Thoracic aorta (tissue), 2 donors: Measurements from ENCODE around the gene MYO5A. TPM values are rescaled to one million over a fixed set of nuclear protein-coding genes. Genes with fewer than 3 reads are reported as not detected.

ENCODE experiments used
- ATAC-seq: fragments of 150-250 bp; one replicate; pipeline ENCODE4 v1.8.0; 2017; ENCODE audit warnings: low read depth; ENCODE audit not compliant: insufficient number of reproducible peaks, low FRiP score
- DNase-seq: peaks from one replicate; pipeline ENCODE4 v3.0.0-alpha.2; 2020; ENCODE audit warnings: low spot score
- H3K27ac ChIP-seq, 2 donors: fragments of 200-600 bp; sonication (generic); 1 replicate in 1 of 2; 2 replicates in 1 of 2; pipeline ENCODE4 v1.5.1; 2016; ENCODE audit warnings: mild to moderate bottlenecking in 2 of 2, moderate library complexity in 2 of 2
- H3K27me3 ChIP-seq: fragments of 200-600 bp; sonication (generic); replicated peaks from 2 replicates; pipeline ENCODE4 v1.6.0; 2016; ENCODE audit warnings: mild to moderate bottlenecking; ENCODE audit not compliant: insufficient read depth
- H3K36me3 ChIP-seq: fragments of 200-600 bp; sonication (generic); one replicate; pipeline ENCODE4 v1.5.1; 2016
- H3K4me1 ChIP-seq, 2 donors: fragments of 200-600 bp; sonication (generic); 1 replicate in 1 of 2; 2 replicates in 1 of 2; pipeline versions ENCODE4 v1.5.1 to v1.6.0; 2016; ENCODE audit warnings: low read depth in 2 of 2, mild to moderate bottlenecking in 1 of 2; ENCODE audit not compliant: control insufficient read depth in 1 of 2
- H3K4me3 ChIP-seq: fragments of 200-600 bp; sonication (generic); 2 replicates; pipeline ENCODE4 v1.5.1; 2016; ENCODE audit warnings: mild to moderate bottlenecking
- H3K9me3 ChIP-seq: fragments of 200-600 bp; sonication (generic); 2 replicates; pipeline ENCODE4 v1.5.1; 2016
- CTCF ChIP-seq: fragments of 200-600 bp; sonication (generic); IDR thresholded peaks from one replicate; pipeline ENCODE4 v1.5.1; 2019; ENCODE audit warnings: antibody characterized with exemption
- total RNA-seq, 2 donors: library from RNA; depleted of rRNA; stranded (reverse); fragments of >200 nt; gene quantifications; one replicate each; pipeline versions ENCODE4 v1.1.0 to v1.2.3, GENCODE V29; 2016

MYO5A gene
- total RNA-seq, 2 donors from 2014 or later: 37.6 to 58.8 TPM

- ATAC-seq: no peak
- no peak for DNase-seq
- Histone ChIP-seq H3K27ac (no peak overlapping the region), H3K4me3 (no peak overlapping the region), H3K27me3 (no peaks in the 10 kb centered on the region), H3K4me1 (no peaks in the 10 kb centered on the region), H3K9me3 (no peaks in the 10 kb centered on the region), H3K36me3 (no peaks in the 10 kb centered on the region)
- no peak for TF ChIP-seq CTCF
These were observed 26.1 kb downstream of the MYO5A start for GRCh38 chr15:52502608-52503007.

- no peaks in the 10 kb centered on the region for H3K36me3 ChIP-seq
- DNase-seq: no peak
- no peaks in the 10 kb centered on the region for H3K9me3 ChIP-seq
- H3K4me3 ChIP-seq: no peak overlapping the region
- H3K27me3 ChIP-seq: no peaks in the 10 kb centered on the region
- no peak for TF ChIP-seq CTCF
- no peak overlapping the region for H3K27ac ChIP-seq
- no peak for ATAC-seq
- H3K4me1 ChIP-seq: peaks cover 0 to 3% of the 10 kb centered on the region in 2 donors
These were observed 29.2 kb downstream of the MYO5A start for GRCh38 chr15:52499506-52499905.

- no peak for TF ChIP-seq CTCF
- Histone ChIP-seq H3K9me3 (no peaks in the 10 kb centered on the region), H3K36me3 (no peaks in the 10 kb centered on the region), H3K4me3 (no peak overlapping the region), H3K27ac (no peak overlapping the region), H3K27me3 (no peaks in the 10 kb centered on the region), H3K4me1 (peaks cover 0 to 3% of the 10 kb centered on the region in 2 donors)
- DNase-seq (no peak), ATAC-seq (no peak)
These were observed 30.0 kb downstream of the MYO5A start for GRCh38 chr15:52498706-52499105.

- no peaks in the 10 kb centered on the region for H3K27me3 ChIP-seq
- H3K27ac ChIP-seq: no peak overlapping the region
- ATAC-seq: no peak
- no peaks in the 10 kb centered on the region for H3K9me3 ChIP-seq
- no peak overlapping the region for H3K4me3 ChIP-seq
- no peak for DNase-seq
- no peak for TF ChIP-seq CTCF
- no peaks in the 10 kb centered on the region for H3K36me3 ChIP-seq
- H3K4me1 ChIP-seq: peaks cover 0 to 3% of the 10 kb centered on the region in 2 donors
These were observed 31.8 kb downstream of the MYO5A start for GRCh38 chr15:52496776-52497470.

GRCh38 chr15:52496175-52496574 lies 32.5 kb downstream of the MYO5A start:
- H3K4me3 ChIP-seq: no peak overlapping the region
- no peaks in the 10 kb centered on the region for H3K36me3 ChIP-seq
- no peak overlapping the region for H3K27ac ChIP-seq
- DNase-seq: no peak
- TF ChIP-seq CTCF: no peak
- H3K27me3 ChIP-seq: no peaks in the 10 kb centered on the region
- peaks cover 0 to 3% of the 10 kb centered on the region in 2 donors for H3K4me1 ChIP-seq
- ATAC-seq: no peak
- H3K9me3 ChIP-seq: no peaks in the 10 kb centered on the region
